ENCODE data around the gene C7. TPM values are rescaled to one million over a fixed set of nuclear protein-coding genes. Genes with fewer than 3 reads are reported as not detected.

C7 gene
- total RNA-seq, 1 experiment from 2014 or later: not detected

- Mint-ChIP-seq H3K27me3 (ENCODE audit: unreplicated experiment) (no peaks in the 10 kb centered on the region), H3K36me3 (ENCODE audit: insufficient read depth, unreplicated experiment) (no peaks in the 10 kb centered on the region), H3K4me1 (ENCODE audit: low read depth, unreplicated experiment) (peaks cover 9% of the 10 kb centered on the region), H3K4me3 (ENCODE audit: low read depth, unreplicated experiment) (no peak overlapping the region), H3K9me3 (ENCODE audit: low read depth, unreplicated experiment) (no peaks in the 10 kb centered on the region), H3K27ac (ENCODE audit: unreplicated experiment) (no peak overlapping the region)
- BruUV-seq (replicated peaks): no TSS peak
- no peak for DNase-seq
- no peak for TF ChIP-seq CTCF (IDR thresholded peaks at IDR 0.05; ENCODE audit: unreplicated experiment)
- intact Hi-C loops (cut with micrococcal nuclease; ENCODE audit: unreplicated experiment): no loop called here
- CTCF ChIA-PET: no interaction called here
Observed at GRCh38 chr5:40988746-40989510, 79.6 kb downstream of the C7 start.

- no peaks in the 10 kb centered on the region for H3K36me3 Mint-ChIP-seq (ENCODE audit: insufficient read depth, unreplicated experiment)
- intact Hi-C loops (cut with micrococcal nuclease; ENCODE audit: unreplicated experiment): no loop called here
- no peak for DNase-seq
- CTCF ChIA-PET: no interaction called here
- H3K27ac Mint-ChIP-seq (ENCODE audit: unreplicated experiment): no peak overlapping the region
- BruUV-seq (replicated peaks): no TSS peak
- no peaks in the 10 kb centered on the region for H3K27me3 Mint-ChIP-seq (ENCODE audit: unreplicated experiment)
- H3K4me1 Mint-ChIP-seq (ENCODE audit: low read depth, unreplicated experiment): peaks cover 9% of the 10 kb centered on the region
- TF ChIP-seq CTCF (IDR thresholded peaks at IDR 0.05; ENCODE audit: unreplicated experiment): no peak
- H3K4me3 Mint-ChIP-seq (ENCODE audit: low read depth, unreplicated experiment): no peak overlapping the region
- H3K9me3 Mint-ChIP-seq (ENCODE audit: low read depth, unreplicated experiment): no peaks in the 10 kb centered on the region
Observed at GRCh38 chr5:40991168-40991980, 82.1 kb downstream of the C7 start.

GRCh38 chr5:40991981-40992559, 82.8 kb downstream of the C7 start:
- H3K36me3 Mint-ChIP-seq (ENCODE audit: insufficient read depth, unreplicated experiment): no peaks in the 10 kb centered on the region
- H3K9me3 Mint-ChIP-seq (ENCODE audit: low read depth, unreplicated experiment): no peaks in the 10 kb centered on the region
- DNase-seq: no peak
- CTCF ChIA-PET: no interaction called here
- no peak overlapping the region for H3K4me3 Mint-ChIP-seq (ENCODE audit: low read depth, unreplicated experiment)
- no peak for TF ChIP-seq CTCF (IDR thresholded peaks at IDR 0.05; ENCODE audit: unreplicated experiment)
- H3K27ac Mint-ChIP-seq (ENCODE audit: unreplicated experiment): no peak overlapping the region
- peaks cover 9% of the 10 kb centered on the region for H3K4me1 Mint-ChIP-seq (ENCODE audit: low read depth, unreplicated experiment)
- intact Hi-C loops (cut with micrococcal nuclease; ENCODE audit: unreplicated experiment): no loop called here
- H3K27me3 Mint-ChIP-seq (ENCODE audit: unreplicated experiment): no peaks in the 10 kb centered on the region
- BruUV-seq (replicated peaks): no TSS peak

GRCh38 chr5:40995801-40996586, 86.7 kb downstream of the C7 start:
- no peaks in the 10 kb centered on the region for H3K9me3 Mint-ChIP-seq (ENCODE audit: low read depth, unreplicated experiment)
- intact Hi-C loops (cut with micrococcal nuclease; ENCODE audit: unreplicated experiment): no loop called here
- H3K4me3 Mint-ChIP-seq (ENCODE audit: low read depth, unreplicated experiment): no peak overlapping the region
- no peak for DNase-seq
- no peak overlapping the region for H3K27ac Mint-ChIP-seq (ENCODE audit: unreplicated experiment)
- peaks cover 8% of the 10 kb centered on the region for H3K4me1 Mint-ChIP-seq (ENCODE audit: low read depth, unreplicated experiment)
- no TSS peak for BruUV-seq (replicated peaks)
- H3K36me3 Mint-ChIP-seq (ENCODE audit: insufficient read depth, unreplicated experiment): no peaks in the 10 kb centered on the region
- H3K27me3 Mint-ChIP-seq (ENCODE audit: unreplicated experiment): no peaks in the 10 kb centered on the region
- no peak for TF ChIP-seq CTCF (IDR thresholded peaks at IDR 0.05; ENCODE audit: unreplicated experiment)
- CTCF ChIA-PET: no interaction called here
